K562 (cell line): ENCODE data around the gene MAU2. TPM values are rescaled to one million over a fixed set of nuclear protein-coding genes. Genes with fewer than 3 reads are reported as not detected.
A peak's percentile ranks its signal among the peaks of the same experiment; 100 is the strongest.

Source experiments
- ATAC-seq: fragments of 200-7000 bp; cut with Tn5 transposase; 3 replicates; pipeline ENCODE4 v1.9.1; 2020; ENCODE audit warnings: moderate library complexity
- BruUV-seq: library from RNA; stranded (reverse); fragments of 400-500 nt; replicated peaks from 2 replicates; lab custom pipeline; 2021; lab: Mats Ljungman, UMichigan
- CTCF ChIA-PET: fragments of 300-600 bp; formaldehyde crosslinking; extraction: SDS; loops from one replicate; lab custom pipeline; 2021; ENCODE audit warnings: low intra/inter-chr PET ratio; lab: Yijun Ruan, JAX
- POLR2A ChIA-PET: fragments of 300-600, 350-650 bp; sonication (Branson Sonifier 250); formaldehyde crosslinking; extraction: SDS; loops from one replicate; lab custom pipeline; 2021; ENCODE audit warnings: antibody characterized with exemption, inconsistent platforms; lab: Yijun Ruan, JAX
- DNase-seq, 4 experiments: peaks; one replicate each; pipeline versions ENCODE4 v3.0.0 to v3.0.0-alpha.2; 2011 to 2018; ENCODE audit warnings: low spot score in 3 of 4, mixed read lengths in 3 of 4; ENCODE audit errors: extremely low read depth in 1 of 4
- FAIRE-seq: peaks from 2 replicates; lab custom pipeline; 2011; peaks lifted over from hg19 to GRCh38; lab: Jason Lieb, UNC
- H2AFZ ChIP-seq: 2 replicates; pipeline ENCODE4 v1.6.0; 2011; ENCODE audit warnings: low read depth, low read length, control low read depth, inconsistent platforms
- H3K27ac ChIP-seq: fragments of 200-600 bp; 3 replicates; pipeline ENCODE4 v1.8.0; 2011; ENCODE audit warnings: low read depth, mild to moderate bottlenecking, control low read depth, inconsistent platforms, low read length, moderate library complexity, mixed read lengths; ENCODE audit errors: extremely low read depth
- H3K27me3 ChIP-seq, 2 experiments: fragments of 300-600 bp in 1 of 2; 2 replicates in 1 of 2; 3 replicates in 1 of 2; pipeline versions ENCODE4 v1.6.0 to v1.8.0; 2011; ENCODE audit warnings: inconsistent platforms in 2 of 2, low read length in 2 of 2, mild to moderate bottlenecking in 1 of 2, mixed read lengths in 1 of 2, moderate library complexity in 1 of 2; ENCODE audit not compliant: control insufficient read depth in 2 of 2, insufficient read depth in 2 of 2
- H3K36me3 ChIP-seq: fragments of 300-600 bp; 3 replicates; pipeline ENCODE4 v1.8.0; 2011; ENCODE audit warnings: mild to moderate bottlenecking, low read length, inconsistent platforms; ENCODE audit not compliant: control insufficient read depth, insufficient read depth
- H3K4me1 ChIP-seq, 2 experiments: fragments of 200-600 bp in 1 of 2; replicated peaks in 1 of 2; 2 replicates in 1 of 2; 3 replicates in 1 of 2; pipeline versions ENCODE4 v1.5.1 to v1.8.0; 2011; ENCODE audit warnings: inconsistent platforms in 2 of 2, low read length in 2 of 2, mild to moderate bottlenecking in 1 of 2, mixed read lengths in 1 of 2, moderate library complexity in 1 of 2; ENCODE audit not compliant: control insufficient read depth in 2 of 2, insufficient read depth in 2 of 2
- H3K4me2 ChIP-seq: 2 replicates; pipeline ENCODE4 v1.6.1; 2011; ENCODE audit warnings: low read length, control low read depth, inconsistent platforms, mixed read lengths; ENCODE audit not compliant: insufficient read depth
- H3K4me3 ChIP-seq: fragments of 200-600 bp; sonication (generic), shearing (Covaris generic); 2 replicates; pipeline ENCODE4 v1.5.1; 2016; ENCODE audit warnings: control low read depth, inconsistent platforms
- H3K79me2 ChIP-seq: fragments of 200-600 bp; 3 replicates; pipeline ENCODE4 v1.8.0; 2011; ENCODE audit warnings: low read length, inconsistent platforms; ENCODE audit not compliant: control insufficient read depth, insufficient read depth
- H3K9ac ChIP-seq, 2 experiments: 2 replicates each; pipeline versions ENCODE4 v1.6.0 to v1.6.1; 2011; ENCODE audit warnings: low read depth in 2 of 2, low read length in 2 of 2, control low read depth in 1 of 2, inconsistent platforms in 1 of 2, mild to moderate bottlenecking in 1 of 2, mixed read lengths in 1 of 2; ENCODE audit not compliant: insufficient read depth in 1 of 2
- H3K9me1 ChIP-seq: one replicate; pipeline ENCODE4 v1.6.0; 2011; ENCODE audit warnings: inconsistent platforms, mild to moderate bottlenecking, low read length, moderate library complexity; ENCODE audit not compliant: control insufficient read depth, insufficient read depth
- H3K9me3 ChIP-seq: replicated peaks from 2 replicates; pipeline ENCODE4 v1.5.1; 2011; ENCODE audit warnings: low read depth, low read length, inconsistent platforms; ENCODE audit not compliant: control insufficient read depth, insufficient read depth
- H4K20me1 ChIP-seq: replicated peaks from 2 replicates; pipeline ENCODE4 v1.6.1; 2011; ENCODE audit warnings: low read length, inconsistent platforms, mixed read lengths; ENCODE audit not compliant: control insufficient read depth, insufficient read depth
- FIP1L1 ChIP-seq: fragments of 200-400 bp; formaldehyde crosslinking; IDR thresholded peaks from 2 replicates; pipeline ENCODE4 v1.6.1; 2018; ENCODE audit warnings: mild to moderate bottlenecking, low read depth, low read length; ENCODE audit not compliant: poor library complexity, severe bottlenecking
- KDM2B ChIP-seq: fragments of 250-450 bp; sonication (Bioruptor Pico); IDR thresholded peaks from 2 replicates; pipeline ENCODE4 v1.8.0; 2021; ENCODE audit warnings: mild to moderate bottlenecking, moderate library complexity
- NONO ChIP-seq, 2 experiments: fragments of 200-400 bp in 1 of 2; fragments of 450-650 bp in 1 of 2; formaldehyde crosslinking in 1 of 2; IDR thresholded peaks; 2 replicates each; pipeline ENCODE4 v1.6.1; 2017; ENCODE audit warnings: low read depth in 2 of 2, mild to moderate bottlenecking in 2 of 2, moderate library complexity in 2 of 2, low read length in 1 of 2
- PHTF2 ChIP-seq: fragments of 250-450 bp; sonication (Bioruptor Pico); IDR thresholded peaks from 2 replicates; pipeline ENCODE4 v1.5.0; 2021; ENCODE audit warnings: mild to moderate bottlenecking
- RBFOX2 ChIP-seq: fragments of 200-400 bp; formaldehyde crosslinking; IDR thresholded peaks from 2 replicates; pipeline ENCODE4 v1.6.1; 2017; ENCODE audit warnings: low read depth, mild to moderate bottlenecking, low read length, moderate library complexity
- SRSF3 ChIP-seq: fragments of 200-400 bp; formaldehyde crosslinking; IDR thresholded peaks from 2 replicates; pipeline ENCODE4 v1.6.1; 2016; ENCODE audit warnings: mild to moderate bottlenecking, low read length, moderate library complexity; ENCODE audit not compliant: insufficient read depth
- ZNF77 ChIP-seq: fragments of 250-450 bp; sonication (Bioruptor Pico); IDR thresholded peaks from 2 replicates; pipeline ENCODE4 v1.5.0; 2020
- WGBS: fragments of 100-300 bp; shearing (Covaris generic); methylation state at CpG from one replicate; pipeline ENCODE4 v1.1.6; 2016; ENCODE audit warnings: low coverage, mixed read lengths; ENCODE audit not compliant: insufficient coverage; ENCODE audit errors: missing lambda C conversion rate; 5-methylcytosine and 5-hydroxymethylcytosine counted together
- in situ Hi-C: fragments of 300-500 bp; cut with MboI; formaldehyde crosslinking; loops from 4 replicates; pipeline ENCODE4 v1.15.0; 2018; ENCODE audit warnings: inconsistent platforms, mixed read lengths
- intact Hi-C: fragments of 100-400 bp; cut with micrococcal nuclease; formaldehyde crosslinking; loops from 2 replicates; pipeline ENCODE4 v1.14.2; 2022
- polyA plus RNA-seq, 8 experiments: library from polyadenylated mRNA; depleted of rRNA in 4 of 8; stranded (reverse) in 5 of 8; unstranded in 3 of 8; fragments of >200 nt; fragmentation: Nextera tagmentation in 2 of 8; fragmentation: Illumina TruSeq in 1 of 8; extraction: Ambion mirVana in 2 of 8; extraction: Trizol in 1 of 8; gene quantifications; 2 replicates each; pipeline versions ENCODE4 v1.2.1 to v1.2.3, GENCODE V29; 2011 to 2014; ENCODE audit warnings: inconsistent platforms in 1 of 8, missing spikeins in 1 of 8
- total RNA-seq, 7 experiments: library from RNA; depleted of rRNA in 6 of 7; stranded (reverse); fragments of >200 nt in 6 of 7; fragmentation: Illumina TruSeq in 2 of 7; extraction: Trizol in 2 of 7; gene quantifications; 2 replicates each; pipeline versions ENCODE4 v1.2.1 to v1.2.3, GENCODE V29; 2011 to 2021; ENCODE audit warnings: low replicate concordance in 1 of 7

The MAU2 gene
- total and polyA plus RNA-seq, 9 of the 15 experiments (the other 6 are each of a cell fraction or from before 2014, with no cell fraction given), result 1.2 to 48.1 (median 19.4) TPM

DNA sequence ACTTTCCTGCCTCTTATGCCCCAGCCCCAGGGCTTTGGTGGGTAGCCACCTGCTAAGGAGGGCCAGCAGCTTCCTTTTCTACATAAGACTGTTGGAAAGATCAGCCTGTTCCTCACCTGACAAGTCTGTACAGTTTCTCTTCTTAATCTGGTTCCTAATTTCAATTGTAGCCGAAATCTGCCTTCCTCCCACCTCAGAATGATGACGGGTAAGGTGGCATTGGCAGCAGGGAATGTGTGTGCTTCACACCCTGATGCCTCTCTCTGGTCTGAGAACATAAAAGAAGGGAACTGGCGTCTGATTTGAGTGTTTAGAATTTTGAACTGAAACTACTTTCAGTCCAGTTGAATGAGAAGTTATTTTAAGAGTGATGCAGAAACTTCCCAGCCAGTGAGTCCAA lies 16.0 kb downstream of the MAU2 start:
- CTCF ChIA-PET, result no interaction called here
- in situ Hi-C loops, result no loop called here

DNA sequence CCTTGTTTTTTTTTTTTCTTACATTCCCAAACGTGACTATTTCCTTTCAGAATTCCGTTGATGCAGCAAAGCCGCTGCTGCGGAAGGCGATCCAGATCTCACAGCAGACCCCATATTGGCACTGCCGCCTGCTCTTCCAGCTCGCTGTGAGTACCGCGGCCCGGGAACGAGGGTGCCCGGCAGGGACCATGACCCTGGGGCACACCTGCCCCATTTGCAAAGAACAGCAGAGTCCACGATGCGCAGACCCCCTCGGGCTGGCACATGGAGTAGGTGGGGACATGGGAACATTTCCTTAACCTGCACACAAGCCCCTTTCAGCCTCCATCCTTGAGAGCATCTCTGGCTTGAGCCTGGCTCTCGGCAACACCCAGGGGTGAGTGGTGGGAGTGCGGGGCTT lies 16.5 kb downstream of the MAU2 start:
- intact Hi-C loops (no loop called here), in situ Hi-C loops (no loop called here)
- Histone ChIP-seq H3K79me2 (no peaks in the 10 kb centered on the region), H3K4me3 (no peak overlapping the region), H2AFZ (no peak overlapping the region), H3K4me1 (peaks cover 0 to 14% of the 10 kb centered on the region in 2 experiments; a peak in 1 of 5 replicates), H3K4me2 (no peak overlapping the region), H3K9me3 (no peaks in the 10 kb centered on the region), H3K27ac (no peak overlapping the region), H3K36me3 (peaks cover 69% of the 10 kb centered on the region; the same call in 2 of the 3 replicates), H3K9me1 (peaks cover 4% of the 10 kb centered on the region), H3K9ac (no peak overlapping the region)
- DNase-seq (no peak), FAIRE-seq (no peak), ATAC-seq (no peak)
- POLR2A ChIA-PET, result no interaction called here
- no TSS peak for BruUV-seq
- WGBS, result 91% methylated on average over 12 of the region's 17 CpGs
- CTCF ChIA-PET, result no interaction called here
- 0 out of 2 replicates have a peak, but pooled peaks have one; percentile 14 for TF ChIP-seq RBFOX2
- TF ChIP-seq SRSF3, result no peak
- TF ChIP-seq NONO (IDR thresholded peaks at IDR 0.05; ENCODE audit: low read depth in 2 of 2, low read length in 1 of 2), result no peak
- no peak for TF ChIP-seq PHTF2
- TF ChIP-seq FIP1L1, result no peak
- TF ChIP-seq, all 486 proteins: peak for 1
- Histone ChIP-seq H4K20me1 (peaks cover 3% of the 10 kb centered on the region; the same call in 1 of the 2 replicates), H3K27me3 (no peaks in the 10 kb centered on the region)

More for the DNA sequence above, 16.0 kb downstream of the MAU2 start:
- H3K27me3 ChIP-seq, result no peaks in the 10 kb centered on the region
- H3K79me2 ChIP-seq, result no peaks in the 10 kb centered on the region; the same call in 2 of the 3 replicates
- H3K27ac ChIP-seq, result no peak overlapping the region
- H3K4me3 ChIP-seq, result no peak overlapping the region
- WGBS, result 57% methylated on average over 3 of the region's 3 CpGs
- H3K4me2 ChIP-seq, result no peak overlapping the region
- no peak overlapping the region for H3K9ac ChIP-seq
- no peak for DNase-seq
- no peak for ATAC-seq
- POLR2A ChIA-PET, result no interaction called here
- intact Hi-C loops, result no loop called here
- peaks cover 3% of the 10 kb centered on the region; the same call in 1 of the 2 replicates for H4K20me1 ChIP-seq
- H3K9me1 ChIP-seq, result peaks cover 4% of the 10 kb centered on the region
- BruUV-seq, result no TSS peak
- TF ChIP-seq KDM2B (CRISPR knock-in tag), result no peak
- no peak for TF ChIP-seq ZNF77 (CRISPR knock-in tag)
- peaks cover 0 to 8% of the 10 kb centered on the region in 2 experiments; a peak in 1 of 5 replicates for H3K4me1 ChIP-seq
- no peak overlapping the region for H2AFZ ChIP-seq
- H3K36me3 ChIP-seq, result peaks cover 69% of the 10 kb centered on the region; the same call in 2 of the 3 replicates
- no peaks in the 10 kb centered on the region for H3K9me3 ChIP-seq
- FAIRE-seq, result no peak
